ENCODE data around the gene ZBTB49. TPM values are rescaled to one million over a fixed set of nuclear protein-coding genes. Genes with fewer than 3 reads are reported as not detected.

Gene ZBTB49
- total RNA-seq, 1 donor: 6.8 TPM

DNA sequence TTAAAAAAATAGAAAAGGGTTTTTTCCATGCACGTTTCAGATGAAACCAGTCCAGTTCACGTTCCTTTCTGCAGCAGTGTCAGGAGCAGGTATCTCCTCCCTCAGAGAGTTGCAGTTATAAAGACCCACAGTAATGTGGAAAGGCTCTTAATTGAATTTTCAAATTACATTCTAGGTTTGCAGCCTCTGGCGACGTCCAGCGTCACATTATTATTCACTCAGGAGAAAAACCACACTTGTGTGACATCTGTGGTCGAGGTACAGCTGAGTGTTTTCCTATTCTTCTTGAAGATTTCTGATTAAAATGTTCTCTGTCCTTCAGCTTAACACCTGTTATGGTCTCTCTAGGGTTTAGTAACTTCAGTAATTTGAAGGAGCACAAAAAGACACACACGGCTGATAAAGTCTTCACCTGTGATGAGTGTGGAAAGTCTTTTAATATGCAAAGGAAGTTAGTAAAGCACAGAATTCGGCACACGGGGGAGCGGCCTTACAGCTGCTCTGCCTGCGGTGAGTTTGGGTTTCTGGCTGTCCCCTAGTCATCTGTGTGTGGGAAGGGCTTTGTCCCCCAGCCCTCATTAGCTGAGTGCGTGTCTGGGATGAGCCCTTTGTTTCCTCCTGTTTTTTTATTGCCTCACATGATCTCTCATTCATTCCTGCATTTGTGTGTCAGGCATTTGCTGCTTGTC lies 25.6 kb downstream of the ZBTB49 start:
- no peak overlapping the region for H3K4me3 ChIP-seq (ENCODE audit: low read depth, low read length)
- DNase-seq (ENCODE audit: low read depth): no peak
- TF ChIP-seq, protein P1, sequence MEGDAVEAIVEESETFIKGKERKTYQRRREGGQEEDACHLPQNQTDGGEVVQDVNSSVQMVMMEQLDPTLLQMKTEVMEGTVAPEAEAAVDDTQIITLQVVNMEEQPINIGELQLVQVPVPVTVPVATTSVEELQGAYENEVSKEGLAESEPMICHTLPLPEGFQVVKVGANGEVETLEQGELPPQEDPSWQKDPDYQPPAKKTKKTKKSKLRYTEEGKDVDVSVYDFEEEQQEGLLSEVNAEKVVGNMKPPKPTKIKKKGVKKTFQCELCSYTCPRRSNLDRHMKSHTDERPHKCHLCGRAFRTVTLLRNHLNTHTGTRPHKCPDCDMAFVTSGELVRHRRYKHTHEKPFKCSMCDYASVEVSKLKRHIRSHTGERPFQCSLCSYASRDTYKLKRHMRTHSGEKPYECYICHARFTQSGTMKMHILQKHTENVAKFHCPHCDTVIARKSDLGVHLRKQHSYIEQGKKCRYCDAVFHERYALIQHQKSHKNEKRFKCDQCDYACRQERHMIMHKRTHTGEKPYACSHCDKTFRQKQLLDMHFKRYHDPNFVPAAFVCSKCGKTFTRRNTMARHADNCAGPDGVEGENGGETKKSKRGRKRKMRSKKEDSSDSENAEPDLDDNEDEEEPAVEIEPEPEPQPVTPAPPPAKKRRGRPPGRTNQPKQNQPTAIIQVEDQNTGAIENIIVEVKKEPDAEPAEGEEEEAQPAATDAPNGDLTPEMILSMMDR (IDR thresholded peaks at IDR 0.05; ENCODE audit: insufficient read depth, low read length): no peak

DNA sequence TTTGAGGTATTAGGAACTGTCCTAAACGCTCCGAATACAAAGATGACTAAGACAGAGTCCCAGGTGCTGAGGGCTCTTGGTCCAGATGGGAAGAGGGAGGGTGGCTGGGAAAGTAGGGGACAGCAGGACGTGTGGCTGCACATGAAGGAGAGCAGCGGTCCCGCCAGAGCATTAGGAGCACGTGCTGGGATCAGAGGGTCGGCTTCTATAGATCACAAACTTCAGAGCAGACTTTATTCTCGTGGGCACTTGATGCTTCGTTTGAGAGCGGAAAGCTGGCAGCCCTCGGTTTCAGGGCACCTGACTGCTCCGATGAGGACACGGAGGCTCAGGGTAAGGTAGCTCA lies 26.1 kb downstream of the ZBTB49 start:
- no peak for DNase-seq (ENCODE audit: low read depth)
- no peak overlapping the region for H3K4me3 ChIP-seq (ENCODE audit: low read depth, low read length)
- TF ChIP-seq, protein P1 (IDR thresholded peaks at IDR 0.05; ENCODE audit: insufficient read depth, low read length): no peak

DNA sequence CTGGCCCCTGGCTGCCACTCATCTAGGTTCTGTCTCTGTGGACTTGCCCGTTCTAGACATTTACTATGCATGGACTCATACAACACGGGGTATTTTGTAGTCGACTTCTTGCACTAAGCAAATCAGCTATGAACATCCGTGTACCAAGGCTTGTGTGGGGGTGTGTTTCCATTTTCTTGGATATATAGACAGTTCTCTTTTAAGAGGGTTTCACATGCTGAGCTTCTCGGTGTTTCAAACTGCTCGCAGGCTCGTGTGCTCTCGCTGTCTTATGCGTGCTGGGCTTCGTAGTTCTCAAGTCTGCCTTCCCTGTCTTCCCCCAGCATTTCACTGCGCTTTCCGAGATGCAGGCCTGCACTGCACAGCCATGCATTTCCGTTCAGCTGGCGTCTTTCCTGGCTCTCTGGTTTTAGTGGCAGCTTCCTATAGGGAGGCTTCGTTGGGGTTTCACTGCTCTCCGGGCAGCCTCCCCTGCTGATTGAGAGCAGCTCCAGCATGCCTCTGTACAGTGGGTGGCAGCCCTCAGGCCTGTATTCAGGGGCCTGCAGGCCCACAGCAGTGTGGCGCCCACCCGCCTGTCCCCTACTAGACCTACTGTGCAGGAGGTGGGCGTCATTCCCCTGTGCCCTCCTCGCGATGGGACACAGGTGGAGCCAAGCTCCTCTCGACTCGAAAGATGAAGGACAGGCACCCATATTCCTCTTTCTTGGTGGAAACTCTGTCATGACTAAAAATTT lies 27.6 kb downstream of the ZBTB49 start:
- TF ChIP-seq, protein P1 (IDR thresholded peaks at IDR 0.05; ENCODE audit: insufficient read depth, low read length): no peak
- H3K4me3 ChIP-seq (ENCODE audit: low read depth, low read length): no peak overlapping the region
- DNase-seq (ENCODE audit: low read depth): no peak

DNA sequence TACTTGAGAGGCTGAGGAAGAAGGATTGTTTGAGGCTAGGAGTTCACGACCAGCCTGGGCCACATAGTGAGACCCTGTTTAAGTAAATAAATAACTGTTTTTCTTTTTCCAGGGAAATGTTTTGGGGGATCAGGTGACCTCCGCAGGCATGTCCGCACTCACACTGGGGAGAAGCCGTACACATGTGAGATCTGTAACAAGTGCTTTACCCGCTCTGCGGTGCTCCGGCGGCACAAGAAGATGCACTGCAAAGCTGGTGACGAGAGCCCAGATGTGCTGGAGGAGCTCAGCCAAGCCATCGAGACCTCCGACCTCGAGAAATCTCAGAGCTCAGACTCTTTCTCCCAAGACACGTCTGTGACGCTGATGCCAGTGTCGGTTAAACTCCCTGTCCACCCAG lies 30.5 kb downstream of the ZBTB49 start:
- DNase-seq (ENCODE audit: low read depth): no peak
- TF ChIP-seq, protein P1 (IDR thresholded peaks at IDR 0.05; ENCODE audit: insufficient read depth, low read length): no peak
- H3K4me3 ChIP-seq (ENCODE audit: low read depth, low read length): no peak overlapping the region

DNA sequence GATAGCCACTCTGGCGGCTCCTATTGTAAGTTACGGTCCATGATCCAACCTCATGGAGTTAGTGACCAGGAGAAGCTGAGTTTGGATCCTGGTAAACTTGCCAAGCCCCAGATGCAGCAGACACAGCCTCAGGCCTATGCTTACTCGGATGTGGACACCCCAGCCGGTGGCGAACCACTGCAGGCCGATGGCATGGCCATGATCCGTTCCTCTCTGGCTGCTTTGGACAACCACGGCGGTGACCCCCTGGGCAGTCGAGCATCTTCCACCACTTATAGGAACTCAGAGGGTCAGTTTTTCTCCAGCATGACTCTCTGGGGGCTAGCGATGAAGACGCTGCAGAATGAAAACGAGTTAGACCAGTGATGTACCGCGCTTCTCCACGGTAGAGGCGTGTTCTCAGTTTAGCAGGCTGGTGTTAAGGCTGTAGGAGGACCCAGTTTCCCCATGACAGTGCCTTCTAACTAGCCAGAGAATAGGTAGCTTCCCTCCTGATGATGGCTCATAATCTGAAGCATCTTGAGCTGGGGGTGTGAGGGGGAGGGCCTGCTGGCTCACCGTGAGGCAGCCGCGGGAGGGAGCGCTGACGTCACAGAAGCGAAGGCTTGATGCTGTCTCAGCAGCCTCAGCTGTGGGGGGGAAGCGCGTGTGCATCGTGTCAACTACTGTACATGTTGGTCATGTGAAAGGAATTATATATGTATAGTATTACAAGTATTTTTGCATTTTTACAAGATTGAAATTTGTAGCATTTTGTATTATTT lies 31.1 kb downstream of the ZBTB49 start:
- TF ChIP-seq, protein P1 (IDR thresholded peaks at IDR 0.05; ENCODE audit: insufficient read depth, low read length): no peak
- no peak overlapping the region for H3K4me3 ChIP-seq (ENCODE audit: low read depth, low read length)
- no peak for DNase-seq (ENCODE audit: low read depth)

DNA sequence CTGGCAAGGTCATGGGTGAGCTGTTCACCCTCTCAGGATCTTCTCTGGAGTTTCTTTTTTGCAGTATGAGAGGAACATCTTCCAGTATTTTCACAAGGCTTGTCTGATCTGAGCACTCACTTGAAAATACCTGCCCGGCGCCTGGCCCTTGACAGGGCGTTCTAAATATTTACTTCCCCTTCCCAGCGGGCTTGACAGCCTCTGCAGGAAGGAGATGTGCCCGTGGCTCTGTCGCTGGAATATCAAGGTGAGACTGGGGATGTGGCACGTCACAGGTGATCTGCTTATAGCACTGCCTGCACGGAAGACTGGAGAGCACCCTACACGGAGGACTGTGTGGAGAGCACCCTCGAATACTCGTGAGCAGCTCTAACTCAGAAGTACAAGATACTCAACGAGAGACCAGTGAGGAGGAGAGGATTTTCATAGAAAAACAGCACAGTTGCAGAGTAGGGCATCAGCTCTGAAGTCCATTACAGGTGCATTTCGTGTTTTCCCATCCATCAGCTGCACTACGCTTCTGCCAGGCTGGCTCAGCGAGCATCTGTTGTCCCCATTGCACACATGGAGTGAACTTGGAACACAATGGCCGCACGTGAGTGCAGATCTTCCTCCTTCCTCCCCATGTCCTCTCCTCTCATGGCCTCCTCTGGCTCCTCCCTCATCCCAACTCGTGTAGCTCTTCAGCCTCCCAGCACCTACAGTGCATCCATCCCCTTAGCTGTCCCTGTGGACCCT lies 32.1 kb downstream of the ZBTB49 start:
- TF ChIP-seq, protein P1 (IDR thresholded peaks at IDR 0.05; ENCODE audit: insufficient read depth, low read length): no peak
- no peak overlapping the region for H3K4me3 ChIP-seq (ENCODE audit: low read depth, low read length)
- DNase-seq (ENCODE audit: low read depth): no peak

Data from fibroblast of the aortic adventitia (primary cell).